Activated CD8-positive, alpha-beta T cell treated with anti-CD3 and anti-CD28 coated beads, Interleukin-2, amount 10 ng/mL, durations not matched to agents 7 days and 5 days (primary cell): ENCODE results near the gene TMEM131L. TPM values are rescaled to one million over a fixed set of nuclear protein-coding genes. Genes with fewer than 3 reads are reported as not detected.

ENCODE experiments used
- ATAC-seq: fragments of 150-1000 bp; cut with Tn5 transposase; one replicate; pipeline ENCODE4 v1.10.0; 2021; ENCODE audit warnings: moderate library complexity
- CTCF ChIA-PET: fragments of 350-600 bp; sonication (Branson Sonifier 250); formaldehyde crosslinking; loops from one replicate; lab custom pipeline; 2021; ENCODE audit warnings: antibody characterized with exemption; lab: Charles Lee
- POLR2A ChIA-PET: fragments of 350-600 bp; sonication (Branson Sonifier 250); formaldehyde crosslinking; loops from one replicate; lab custom pipeline; 2021; ENCODE audit warnings: antibody characterized with exemption; lab: Charles Lee
- DNase-seq: peaks from one replicate; pipeline ENCODE4 v3.0.0-alpha.2; 2020
- H3K27ac Mint-ChIP-seq: one replicate; pipeline ENCODE4 v1.8.0; 2021; ENCODE audit warnings: mild to moderate bottlenecking, mixed read lengths
- H3K27me3 Mint-ChIP-seq: one replicate; pipeline ENCODE4 v1.8.0; 2021; ENCODE audit warnings: low read depth, mixed read lengths
- H3K36me3 Mint-ChIP-seq: one replicate; pipeline ENCODE4 v1.8.0; 2021; ENCODE audit warnings: low read depth, mixed read lengths
- H3K4me1 Mint-ChIP-seq: one replicate; pipeline ENCODE4 v1.8.0; 2021; ENCODE audit warnings: low read depth, mixed read lengths
- H3K4me3 Mint-ChIP-seq: one replicate; pipeline ENCODE4 v1.8.0; 2021; ENCODE audit warnings: mild to moderate bottlenecking, mixed read lengths
- H3K9me3 Mint-ChIP-seq: one replicate; pipeline ENCODE4 v1.8.0; 2022; ENCODE audit warnings: mixed read lengths; ENCODE audit not compliant: insufficient read depth
- total RNA-seq, 2 experiments: library from RNA; stranded (reverse); gene quantifications; one replicate each; pipeline ENCODE4 v1.2.3, GENCODE V29; 2021

Gene TMEM131L
- total RNA-seq, 2 experiments from 2014 or later, result 54.9 to 58.4 TPM

- DNase-seq (no peak), ATAC-seq (no peak)
- Mint-ChIP-seq H3K27me3 (no peaks in the 10 kb centered on the region), H3K4me1 (peaks cover 8% of the 10 kb centered on the region), H3K27ac (peak overlapping the region; percentile 17), H3K9me3 (no peaks in the 10 kb centered on the region), H3K4me3 (no peak overlapping the region), H3K36me3 (peaks cover 67% of the 10 kb centered on the region)
- ChIA-PET CTCF (interaction anchor here (1.5 to 1.8 kb wide), 2 partner anchors 21 to 26 kb away, joined by 3 to 8 read pairs; no protein-coding TSS in a partner anchor), POLR2A (no interaction called here)
Measured at GRCh38 chr4:153622778-153623240, 156.6 kb downstream of the TMEM131L start.

- H3K27me3 Mint-ChIP-seq, result no peaks in the 10 kb centered on the region
- peaks cover 8% of the 10 kb centered on the region for H3K4me1 Mint-ChIP-seq
- H3K27ac Mint-ChIP-seq, result peak overlapping the region; percentile 17
- no peak for DNase-seq
- no peaks in the 10 kb centered on the region for H3K9me3 Mint-ChIP-seq
- peaks cover 70% of the 10 kb centered on the region for H3K36me3 Mint-ChIP-seq
- ChIA-PET CTCF (no interaction called here), POLR2A (no interaction called here)
- no peak overlapping the region for H3K4me3 Mint-ChIP-seq
- no peak for ATAC-seq
Measured at GRCh38 chr4:153623491-153623890, 157.3 kb downstream of the TMEM131L start.

GRCh38 chr4:153628796-153629315 is 162.7 kb downstream of the TMEM131L start:
- POLR2A ChIA-PET, result no interaction called here
- CTCF ChIA-PET, result no interaction called here
- peak overlapping the region; percentile 18 for H3K27ac Mint-ChIP-seq
- no peak overlapping the region for H3K4me3 Mint-ChIP-seq
- peaks cover 71% of the 10 kb centered on the region for H3K36me3 Mint-ChIP-seq
- DNase-seq (no peak), ATAC-seq (no peak)
- no peaks in the 10 kb centered on the region for H3K4me1 Mint-ChIP-seq
- H3K9me3 Mint-ChIP-seq, result no peaks in the 10 kb centered on the region
- no peaks in the 10 kb centered on the region for H3K27me3 Mint-ChIP-seq

GRCh38 chr4:153629776-153630175 is 163.6 kb downstream of the TMEM131L start:
- ChIA-PET POLR2A (no interaction called here), CTCF (no interaction called here)
- peaks cover 72% of the 10 kb centered on the region for H3K36me3 Mint-ChIP-seq
- no peak for ATAC-seq
- DNase-seq, result no peak
- peak overlapping the region; percentile 17 for H3K27ac Mint-ChIP-seq
- no peak overlapping the region for H3K4me3 Mint-ChIP-seq
- H3K27me3 Mint-ChIP-seq, result no peaks in the 10 kb centered on the region
- H3K4me1 Mint-ChIP-seq, result no peaks in the 10 kb centered on the region
- no peaks in the 10 kb centered on the region for H3K9me3 Mint-ChIP-seq

GRCh38 chr4:153634738-153635353 is 168.7 kb downstream of the TMEM131L start:
- Mint-ChIP-seq H3K9me3 (no peaks in the 10 kb centered on the region), H3K27ac (no peak overlapping the region), H3K27me3 (no peaks in the 10 kb centered on the region), H3K4me3 (no peak overlapping the region), H3K4me1 (no peaks in the 10 kb centered on the region), H3K36me3 (peaks cover 58% of the 10 kb centered on the region)
- ATAC-seq (no peak), DNase-seq (no peak)
- CTCF ChIA-PET, result interaction anchor here (0.7 to 4.9 kb wide), 9 partner anchors 9 to 291 kb away, joined by 3 to 33 read pairs (median 4); partner anchors contain the start of gene MND1
- POLR2A ChIA-PET, result no interaction called here

GRCh38 chr4:153635846-153636245 is 169.7 kb downstream of the TMEM131L start:
- Mint-ChIP-seq H3K27ac (no peak overlapping the region), H3K9me3 (no peaks in the 10 kb centered on the region), H3K4me3 (no peak overlapping the region), H3K27me3 (no peaks in the 10 kb centered on the region), H3K36me3 (peaks cover 48% of the 10 kb centered on the region), H3K4me1 (no peaks in the 10 kb centered on the region)
- ATAC-seq, result no peak
- POLR2A ChIA-PET, result no interaction called here
- DNase-seq, result no peak
- CTCF ChIA-PET, result interaction anchor here (1.3 to 4.9 kb wide), 4 partner anchors 8 to 114 kb away, joined by 3 to 33 read pairs (median 19); no protein-coding TSS in a partner anchor

GRCh38 chr4:153637201-153637600 is 171.0 kb downstream of the TMEM131L start:
- CTCF ChIA-PET, result no interaction called here
- Mint-ChIP-seq H3K36me3 (peaks cover 40% of the 10 kb centered on the region), H3K4me3 (no peak overlapping the region)

GRCh38 chr4:153638011-153638410 is 171.9 kb downstream of the TMEM131L start:
- peaks cover 11% of the 10 kb centered on the region for H3K4me1 Mint-ChIP-seq
- ATAC-seq (no peak), DNase-seq (no peak)
- ChIA-PET CTCF (no interaction called here), POLR2A (no interaction called here)
- no peak overlapping the region for H3K4me3 Mint-ChIP-seq
- no peaks in the 10 kb centered on the region for H3K27me3 Mint-ChIP-seq
- H3K36me3 Mint-ChIP-seq, result peaks cover 33% of the 10 kb centered on the region
- H3K27ac Mint-ChIP-seq, result no peak overlapping the region
- no peaks in the 10 kb centered on the region for H3K9me3 Mint-ChIP-seq

More at GRCh38 chr4:153637201-153637600, 171.0 kb downstream of the TMEM131L start:
- POLR2A ChIA-PET, result no interaction called here
- no peak for DNase-seq
- no peak for ATAC-seq
- Mint-ChIP-seq H3K27me3 (no peaks in the 10 kb centered on the region), H3K9me3 (no peaks in the 10 kb centered on the region), H3K27ac (no peak overlapping the region), H3K4me1 (peaks cover 9% of the 10 kb centered on the region)

- ChIA-PET CTCF (interaction anchor here (0.7 to 0.9 kb wide), 2 partner anchors 65 to 153 kb away, joined by 3 to 6 read pairs; no protein-coding TSS in a partner anchor), POLR2A (no interaction called here)
- ATAC-seq (no peak), DNase-seq (no peak)
- no peak overlapping the region for H3K27ac Mint-ChIP-seq
- H3K36me3 Mint-ChIP-seq, result peaks cover 31% of the 10 kb centered on the region
- H3K4me3 Mint-ChIP-seq, result no peak overlapping the region
- H3K9me3 Mint-ChIP-seq, result no peaks in the 10 kb centered on the region
- peaks cover 14% of the 10 kb centered on the region for H3K4me1 Mint-ChIP-seq
- H3K27me3 Mint-ChIP-seq, result no peaks in the 10 kb centered on the region
Measured at GRCh38 chr4:153638999-153639398, 172.8 kb downstream of the TMEM131L start.

- H3K27ac Mint-ChIP-seq, result peak overlapping the region; percentile 7
- H3K27me3 Mint-ChIP-seq, result no peaks in the 10 kb centered on the region
- ChIA-PET POLR2A (no interaction called here), CTCF (interaction anchor here (0.9 to 1.1 kb wide), 2 partner anchors 66 to 110 kb away, joined by 3 read pairs; no protein-coding TSS in a partner anchor)
- DNase-seq, result no peak
- peaks cover 24% of the 10 kb centered on the region for H3K36me3 Mint-ChIP-seq
- no peak overlapping the region for H3K4me3 Mint-ChIP-seq
- ATAC-seq, result no peak
- no peaks in the 10 kb centered on the region for H3K9me3 Mint-ChIP-seq
- peaks cover 14% of the 10 kb centered on the region for H3K4me1 Mint-ChIP-seq
Measured at GRCh38 chr4:153639833-153640802, 174.0 kb downstream of the TMEM131L start.

GRCh38 chr4:153641532-153641931 is 175.4 kb downstream of the TMEM131L start:
- ATAC-seq (no peak), DNase-seq (no peak)
- no peak overlapping the region for H3K27ac Mint-ChIP-seq
- H3K4me1 Mint-ChIP-seq, result peaks cover 14% of the 10 kb centered on the region
- H3K27me3 Mint-ChIP-seq, result no peaks in the 10 kb centered on the region
- ChIA-PET CTCF (no interaction called here), POLR2A (interaction anchor here (0.6 kb wide), 1 partner anchor 1088 kb away, joined by 3 read pairs; no protein-coding TSS in a partner anchor)
- H3K4me3 Mint-ChIP-seq, result no peak overlapping the region
- peaks cover 12% of the 10 kb centered on the region for H3K36me3 Mint-ChIP-seq
- no peaks in the 10 kb centered on the region for H3K9me3 Mint-ChIP-seq
